SK-N-MC (cell line): ENCODE results near the gene MEN1.

Source experiments
- EZH2 ChIP-seq: fragments of 200-600 bp; sonication (generic); IDR thresholded peaks from one replicate; pipeline ENCODE4 v1.6.1; 2017; ENCODE audit warnings: antibody characterized with exemption
- FOXP2 ChIP-seq: optimal IDR thresholded peaks from 2 replicates; pipeline ENCODE3; 2011; ENCODE audit warnings: mild to moderate bottlenecking, moderate library complexity; ENCODE audit not compliant: insufficient read depth; ENCODE audit errors: extremely low read length, control extremely low read depth
- POLR2AphosphoS5 ChIP-seq: IDR thresholded peaks from 2 replicates; pipeline ENCODE4 v1.6.1; 2012; ENCODE audit warnings: mild to moderate bottlenecking, low read depth, low read length, borderline replicate concordance

GRCh38 chr11:64810271-64810890 lies at the start of gene MEN1:
- no peak for TF ChIP-seq EZH2
- TF ChIP-seq FOXP2, result peak; percentile 48
- peak; percentile 93 for TF ChIP-seq POLR2AphosphoS5
